ENCODE measurements around the gene FEZ2.

FEZ2 gene

DNA sequence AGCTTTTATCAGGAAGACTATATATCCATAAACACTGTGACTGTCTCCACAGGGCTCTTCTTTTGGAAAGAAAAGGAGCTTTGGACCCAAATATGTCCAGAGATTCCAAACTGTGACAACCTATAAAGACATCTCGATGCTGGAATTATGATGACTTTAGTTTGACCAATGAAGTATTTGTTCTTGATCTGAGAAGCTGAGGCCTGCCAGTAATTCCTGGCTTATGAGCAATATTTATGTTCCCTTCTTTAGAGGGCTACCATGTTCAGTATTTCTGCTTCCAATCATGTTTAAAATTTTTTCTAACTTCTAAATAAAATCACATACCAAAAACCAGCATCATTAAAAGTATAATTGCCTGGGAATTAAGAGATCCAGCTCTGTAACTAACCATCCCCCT is 41.1 kb downstream of the FEZ2 start:
- DNase-seq (ENCODE audit: low read depth), result no peak
- TF ChIP-seq, protein P1, sequence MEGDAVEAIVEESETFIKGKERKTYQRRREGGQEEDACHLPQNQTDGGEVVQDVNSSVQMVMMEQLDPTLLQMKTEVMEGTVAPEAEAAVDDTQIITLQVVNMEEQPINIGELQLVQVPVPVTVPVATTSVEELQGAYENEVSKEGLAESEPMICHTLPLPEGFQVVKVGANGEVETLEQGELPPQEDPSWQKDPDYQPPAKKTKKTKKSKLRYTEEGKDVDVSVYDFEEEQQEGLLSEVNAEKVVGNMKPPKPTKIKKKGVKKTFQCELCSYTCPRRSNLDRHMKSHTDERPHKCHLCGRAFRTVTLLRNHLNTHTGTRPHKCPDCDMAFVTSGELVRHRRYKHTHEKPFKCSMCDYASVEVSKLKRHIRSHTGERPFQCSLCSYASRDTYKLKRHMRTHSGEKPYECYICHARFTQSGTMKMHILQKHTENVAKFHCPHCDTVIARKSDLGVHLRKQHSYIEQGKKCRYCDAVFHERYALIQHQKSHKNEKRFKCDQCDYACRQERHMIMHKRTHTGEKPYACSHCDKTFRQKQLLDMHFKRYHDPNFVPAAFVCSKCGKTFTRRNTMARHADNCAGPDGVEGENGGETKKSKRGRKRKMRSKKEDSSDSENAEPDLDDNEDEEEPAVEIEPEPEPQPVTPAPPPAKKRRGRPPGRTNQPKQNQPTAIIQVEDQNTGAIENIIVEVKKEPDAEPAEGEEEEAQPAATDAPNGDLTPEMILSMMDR (conservative IDR thresholded peaks at IDR 0.05; ENCODE audit: low read depth, low read length), result no peak
- H3K4me3 ChIP-seq (ENCODE audit: low read length), result no peak overlapping the region

DNA sequence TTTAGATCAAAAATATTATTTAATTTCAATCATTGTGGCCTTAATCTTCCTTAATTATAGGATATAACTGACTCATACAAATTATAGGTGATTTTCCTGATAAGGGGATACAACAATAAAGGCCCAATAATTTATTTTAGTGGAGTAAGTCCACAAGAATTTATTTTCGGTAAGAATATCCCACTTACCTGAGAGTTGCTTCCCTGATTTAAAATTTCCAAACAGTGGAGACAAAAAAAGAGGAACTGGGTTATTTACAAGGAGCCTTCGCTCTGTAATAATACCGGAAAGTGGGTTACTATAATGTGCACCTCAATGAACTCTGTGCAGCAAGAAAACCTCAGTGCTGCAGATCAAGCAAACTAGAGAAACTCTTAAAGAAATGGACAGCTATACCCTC is 42.2 kb downstream of the FEZ2 start:
- DNase-seq (ENCODE audit: low read depth), result no peak
- TF ChIP-seq, protein P1 (conservative IDR thresholded peaks at IDR 0.05; ENCODE audit: low read depth, low read length), result no peak
- H3K4me3 ChIP-seq (ENCODE audit: low read length), result no peak overlapping the region

DNA sequence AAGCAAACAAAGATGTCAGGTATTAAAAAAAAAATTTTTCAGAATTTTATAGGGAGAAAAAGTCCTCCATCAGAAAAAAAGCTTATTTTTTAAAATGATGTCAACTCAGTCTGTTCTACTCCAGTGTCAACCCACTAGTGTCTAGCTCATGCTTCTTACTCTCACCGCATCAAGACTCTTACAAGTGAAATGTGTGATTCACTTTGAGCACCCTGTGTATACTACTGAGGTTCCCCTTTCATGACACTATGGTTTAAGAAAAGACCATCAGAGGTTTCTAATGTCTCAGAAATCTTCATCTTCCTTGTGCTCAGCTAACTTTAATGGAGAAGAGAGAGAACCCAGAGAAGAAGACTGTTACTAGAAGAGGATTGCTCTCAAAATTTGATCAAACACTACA is 43.4 kb downstream of the FEZ2 start:
- DNase-seq (ENCODE audit: low read depth), result no peak
- TF ChIP-seq, protein P1 (conservative IDR thresholded peaks at IDR 0.05; ENCODE audit: low read depth, low read length), result no peak
- no peak overlapping the region for H3K4me3 ChIP-seq (ENCODE audit: low read length)

DNA sequence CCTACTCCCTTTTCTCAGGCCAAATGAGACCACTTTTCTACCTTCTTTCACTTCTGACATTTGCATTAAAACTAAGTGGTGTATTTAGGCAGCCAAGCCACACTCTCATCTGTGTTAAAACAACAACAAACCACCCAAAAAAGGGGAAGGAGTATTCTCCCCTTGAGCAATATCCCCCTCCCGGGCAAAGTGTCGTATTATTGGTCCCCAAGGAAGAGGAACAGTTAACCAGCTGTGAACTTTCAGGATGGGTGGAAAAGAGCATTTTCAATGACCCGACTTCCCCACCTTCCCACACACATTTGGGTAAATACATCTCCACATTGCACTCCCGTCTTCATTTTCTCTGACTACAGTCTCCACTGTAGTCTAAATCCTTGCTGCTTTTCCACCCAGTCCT is 44.3 kb downstream of the FEZ2 start:
- DNase-seq (ENCODE audit: low read depth), result no peak
- no peak overlapping the region for H3K4me3 ChIP-seq (ENCODE audit: low read length)
- TF ChIP-seq, protein P1 (conservative IDR thresholded peaks at IDR 0.05; ENCODE audit: low read depth, low read length), result no peak

DNA sequence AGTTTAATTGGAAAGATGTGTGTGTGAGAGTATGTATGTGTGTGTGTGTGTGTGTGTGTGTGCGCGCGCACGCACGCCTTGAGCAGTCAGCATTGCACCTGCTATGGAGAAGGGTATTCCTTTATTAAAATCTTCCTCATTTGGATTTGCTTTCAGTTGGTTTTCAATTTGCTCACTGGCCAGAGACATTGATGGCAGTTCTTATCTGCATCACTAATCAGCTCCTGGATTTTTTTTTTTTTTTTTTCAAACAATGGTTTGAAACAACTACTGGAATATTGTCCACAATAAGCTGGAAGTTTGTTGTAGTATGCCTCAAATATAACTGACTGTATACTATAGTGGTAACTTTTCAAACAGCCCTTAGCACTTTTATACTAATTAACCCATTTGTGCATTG is 48.0 kb downstream of the FEZ2 start:
- no peak overlapping the region for H3K4me3 ChIP-seq (ENCODE audit: low read length)
- no peak for DNase-seq (ENCODE audit: low read depth)
- TF ChIP-seq, protein P1 (conservative IDR thresholded peaks at IDR 0.05; ENCODE audit: low read depth, low read length), result no peak

DNA sequence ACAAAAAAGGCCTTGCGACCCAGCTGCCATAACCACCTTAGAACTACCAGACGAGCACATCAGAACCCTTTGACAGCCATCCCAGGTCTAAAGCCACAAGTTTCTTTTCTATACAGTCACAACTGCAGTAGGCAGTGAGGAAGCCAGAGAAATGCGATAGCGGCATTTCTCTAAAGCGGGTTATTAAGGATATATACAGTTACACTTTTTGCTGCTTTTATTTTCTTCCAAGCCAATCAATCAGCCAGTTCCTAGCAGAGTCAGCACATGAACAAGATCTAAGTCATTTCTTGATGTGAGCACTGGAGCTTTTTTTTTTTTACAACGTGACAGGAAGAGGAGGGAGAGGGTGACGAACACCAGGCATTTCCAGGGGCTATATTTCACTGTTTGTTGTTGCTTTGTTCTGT is 48.8 kb downstream of the FEZ2 start:
- TF ChIP-seq, protein P1 (conservative IDR thresholded peaks at IDR 0.05; ENCODE audit: low read depth, low read length), result no peak
- H3K4me3 ChIP-seq (ENCODE audit: low read length), result no peak overlapping the region
- DNase-seq (ENCODE audit: low read depth), result no peak

DNA sequence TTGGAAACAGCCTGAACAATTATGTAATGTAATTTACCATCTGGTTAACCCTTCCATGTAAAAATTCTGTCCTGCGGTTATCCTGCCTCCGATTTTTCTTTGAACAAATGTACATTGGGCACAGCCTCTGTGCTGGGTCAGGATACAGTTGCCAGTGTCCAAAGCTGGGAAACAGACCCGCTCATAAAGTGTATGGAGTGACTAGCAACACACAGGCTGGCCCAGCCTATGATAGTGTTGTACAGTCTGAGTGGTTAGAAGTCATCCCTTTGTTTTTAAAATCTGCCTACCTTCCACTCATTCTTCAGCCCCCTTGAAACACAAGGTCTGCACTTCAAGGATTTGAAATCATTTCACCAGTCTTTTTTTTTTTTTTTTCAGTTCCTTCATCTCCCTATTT is 50.1 kb downstream of the FEZ2 start:
- no peak overlapping the region for H3K4me3 ChIP-seq (ENCODE audit: low read length)
- TF ChIP-seq, protein P1 (conservative IDR thresholded peaks at IDR 0.05; ENCODE audit: low read depth, low read length), result no peak
- DNase-seq (ENCODE audit: low read depth), result no peak
